Panc1 (cell line): ENCODE results near the gene STK24.

Source experiments
- CTCF ChIP-seq: fragments of 450-650 bp; IDR thresholded peaks from 2 replicates; pipeline ENCODE4 v1.5.1; 2017; ENCODE audit warnings: mild to moderate bottlenecking
- POLR2AphosphoS5 ChIP-seq: IDR thresholded peaks from 2 replicates; pipeline ENCODE4 v1.6.1; 2012; ENCODE audit warnings: mild to moderate bottlenecking, low read depth, low read length, moderate library complexity
- TCF7L2 ChIP-seq: IDR thresholded peaks from 2 replicates; pipeline ENCODE4 v1.6.1; 2011; ENCODE audit warnings: mild to moderate bottlenecking, low read depth, low read length, inconsistent platforms
- TF ChIP-seq, protein P1 (sequence below), 2 experiments: IDR thresholded peaks; 2 replicates each; pipeline ENCODE4 v1.6.1; 2011 to 2012; ENCODE audit warnings: low read depth in 2 of 2, control low read depth in 1 of 2, low read length in 1 of 2, mild to moderate bottlenecking in 1 of 2, moderate library complexity in 1 of 2; ENCODE audit not compliant: insufficient read depth in 1 of 2

- TF ChIP-seq CTCF (no peak), POLR2AphosphoS5 (no peak), TCF7L2 (no peak)
- TF ChIP-seq, protein P1, sequence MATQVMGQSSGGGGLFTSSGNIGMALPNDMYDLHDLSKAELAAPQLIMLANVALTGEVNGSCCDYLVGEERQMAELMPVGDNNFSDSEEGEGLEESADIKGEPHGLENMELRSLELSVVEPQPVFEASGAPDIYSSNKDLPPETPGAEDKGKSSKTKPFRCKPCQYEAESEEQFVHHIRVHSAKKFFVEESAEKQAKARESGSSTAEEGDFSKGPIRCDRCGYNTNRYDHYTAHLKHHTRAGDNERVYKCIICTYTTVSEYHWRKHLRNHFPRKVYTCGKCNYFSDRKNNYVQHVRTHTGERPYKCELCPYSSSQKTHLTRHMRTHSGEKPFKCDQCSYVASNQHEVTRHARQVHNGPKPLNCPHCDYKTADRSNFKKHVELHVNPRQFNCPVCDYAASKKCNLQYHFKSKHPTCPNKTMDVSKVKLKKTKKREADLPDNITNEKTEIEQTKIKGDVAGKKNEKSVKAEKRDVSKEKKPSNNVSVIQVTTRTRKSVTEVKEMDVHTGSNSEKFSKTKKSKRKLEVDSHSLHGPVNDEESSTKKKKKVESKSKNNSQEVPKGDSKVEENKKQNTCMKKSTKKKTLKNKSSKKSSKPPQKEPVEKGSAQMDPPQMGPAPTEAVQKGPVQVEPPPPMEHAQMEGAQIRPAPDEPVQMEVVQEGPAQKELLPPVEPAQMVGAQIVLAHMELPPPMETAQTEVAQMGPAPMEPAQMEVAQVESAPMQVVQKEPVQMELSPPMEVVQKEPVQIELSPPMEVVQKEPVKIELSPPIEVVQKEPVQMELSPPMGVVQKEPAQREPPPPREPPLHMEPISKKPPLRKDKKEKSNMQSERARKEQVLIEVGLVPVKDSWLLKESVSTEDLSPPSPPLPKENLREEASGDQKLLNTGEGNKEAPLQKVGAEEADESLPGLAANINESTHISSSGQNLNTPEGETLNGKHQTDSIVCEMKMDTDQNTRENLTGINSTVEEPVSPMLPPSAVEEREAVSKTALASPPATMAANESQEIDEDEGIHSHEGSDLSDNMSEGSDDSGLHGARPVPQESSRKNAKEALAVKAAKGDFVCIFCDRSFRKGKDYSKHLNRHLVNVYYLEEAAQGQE (IDR thresholded peaks at IDR 0.05; ENCODE audit: insufficient read depth in 1 of 2, low read depth in 2 of 2, low read length in 1 of 2): no peak
Observed at GRCh38 chr13:98493042-98493712, 83.7 kb downstream of the STK24 start.
